Measurements from ENCODE around the gene TLR7.

- TF ChIP-seq POLR2A (IDR thresholded peaks at IDR 0.05), result no peak
- TF ChIP-seq, protein P1, sequence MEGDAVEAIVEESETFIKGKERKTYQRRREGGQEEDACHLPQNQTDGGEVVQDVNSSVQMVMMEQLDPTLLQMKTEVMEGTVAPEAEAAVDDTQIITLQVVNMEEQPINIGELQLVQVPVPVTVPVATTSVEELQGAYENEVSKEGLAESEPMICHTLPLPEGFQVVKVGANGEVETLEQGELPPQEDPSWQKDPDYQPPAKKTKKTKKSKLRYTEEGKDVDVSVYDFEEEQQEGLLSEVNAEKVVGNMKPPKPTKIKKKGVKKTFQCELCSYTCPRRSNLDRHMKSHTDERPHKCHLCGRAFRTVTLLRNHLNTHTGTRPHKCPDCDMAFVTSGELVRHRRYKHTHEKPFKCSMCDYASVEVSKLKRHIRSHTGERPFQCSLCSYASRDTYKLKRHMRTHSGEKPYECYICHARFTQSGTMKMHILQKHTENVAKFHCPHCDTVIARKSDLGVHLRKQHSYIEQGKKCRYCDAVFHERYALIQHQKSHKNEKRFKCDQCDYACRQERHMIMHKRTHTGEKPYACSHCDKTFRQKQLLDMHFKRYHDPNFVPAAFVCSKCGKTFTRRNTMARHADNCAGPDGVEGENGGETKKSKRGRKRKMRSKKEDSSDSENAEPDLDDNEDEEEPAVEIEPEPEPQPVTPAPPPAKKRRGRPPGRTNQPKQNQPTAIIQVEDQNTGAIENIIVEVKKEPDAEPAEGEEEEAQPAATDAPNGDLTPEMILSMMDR (IDR thresholded peaks at IDR 0.05), result no peak
These were observed 32.6 kb downstream of the TLR7 start for GRCh38 chrX:12899506-12899905.

Data from right lobe of liver (tissue), 4 donors.